Thoracic aorta (tissue), 2 donors: Measurements from ENCODE around the gene ADAMTSL2. TPM values are rescaled to one million over a fixed set of nuclear protein-coding genes. Genes with fewer than 3 reads are reported as not detected.

Source experiments
- ATAC-seq: fragments of 150-250 bp; one replicate; pipeline ENCODE4 v1.8.0; 2017; ENCODE audit warnings: low read depth; ENCODE audit not compliant: insufficient number of reproducible peaks, low FRiP score
- DNase-seq: peaks from one replicate; pipeline ENCODE4 v3.0.0-alpha.2; 2020; ENCODE audit warnings: low spot score
- H3K27ac ChIP-seq, 2 donors: fragments of 200-600 bp; sonication (generic); 1 replicate in 1 of 2; 2 replicates in 1 of 2; pipeline ENCODE4 v1.5.1; 2016; ENCODE audit warnings: mild to moderate bottlenecking in 2 of 2, moderate library complexity in 2 of 2
- H3K27me3 ChIP-seq: fragments of 200-600 bp; sonication (generic); replicated peaks from 2 replicates; pipeline ENCODE4 v1.6.0; 2016; ENCODE audit warnings: mild to moderate bottlenecking; ENCODE audit not compliant: insufficient read depth
- H3K36me3 ChIP-seq: fragments of 200-600 bp; sonication (generic); one replicate; pipeline ENCODE4 v1.5.1; 2016
- H3K4me1 ChIP-seq, 2 donors: fragments of 200-600 bp; sonication (generic); 1 replicate in 1 of 2; 2 replicates in 1 of 2; pipeline versions ENCODE4 v1.5.1 to v1.6.0; 2016; ENCODE audit warnings: low read depth in 2 of 2, mild to moderate bottlenecking in 1 of 2; ENCODE audit not compliant: control insufficient read depth in 1 of 2
- H3K4me3 ChIP-seq: fragments of 200-600 bp; sonication (generic); 2 replicates; pipeline ENCODE4 v1.5.1; 2016; ENCODE audit warnings: mild to moderate bottlenecking
- H3K9me3 ChIP-seq: fragments of 200-600 bp; sonication (generic); 2 replicates; pipeline ENCODE4 v1.5.1; 2016
- CTCF ChIP-seq: fragments of 200-600 bp; sonication (generic); IDR thresholded peaks from one replicate; pipeline ENCODE4 v1.5.1; 2019; ENCODE audit warnings: antibody characterized with exemption
- total RNA-seq, 2 donors: library from RNA; depleted of rRNA; stranded (reverse); fragments of >200 nt; gene quantifications; one replicate each; pipeline versions ENCODE4 v1.1.0 to v1.2.3, GENCODE V29; 2016

Gene ADAMTSL2
- total RNA-seq, 2 donors from 2014 or later: 2.8 to 5.5 TPM

GRCh38 chr9:133535306-133535877, 888 bp downstream of the ADAMTSL2 start:
- H3K4me3 ChIP-seq: peak overlapping the region; percentile 64
- H3K27ac ChIP-seq: no peak overlapping the region
- no peaks in the 10 kb centered on the region for H3K9me3 ChIP-seq
- H3K27me3 ChIP-seq: no peaks in the 10 kb centered on the region
- no peak for TF ChIP-seq CTCF
- no peak for ATAC-seq
- H3K4me1 ChIP-seq: peaks cover 14 to 16% of the 10 kb centered on the region in 2 donors
- no peaks in the 10 kb centered on the region for H3K36me3 ChIP-seq
- DNase-seq: no peak

- H3K4me3 ChIP-seq: no peak overlapping the region
- no peaks in the 10 kb centered on the region for H3K36me3 ChIP-seq
- H3K4me1 ChIP-seq: peaks cover 14 to 16% of the 10 kb centered on the region in 2 donors
- no peaks in the 10 kb centered on the region for H3K27me3 ChIP-seq
- DNase-seq (no peak), ATAC-seq (no peak)
- H3K9me3 ChIP-seq: no peaks in the 10 kb centered on the region
- TF ChIP-seq CTCF: no peak
- no peak overlapping the region for H3K27ac ChIP-seq
Measured at GRCh38 chr9:133536080-133536479, 1.6 kb downstream of the ADAMTSL2 start.

GRCh38 chr9:133536536-133536935, 2.0 kb downstream of the ADAMTSL2 start:
- Histone ChIP-seq H3K36me3 (no peaks in the 10 kb centered on the region), H3K4me1 (peaks cover 14 to 16% of the 10 kb centered on the region in 2 donors), H3K4me3 (no peak overlapping the region), H3K27ac (no peak overlapping the region), H3K27me3 (no peaks in the 10 kb centered on the region), H3K9me3 (no peaks in the 10 kb centered on the region)
- DNase-seq (no peak), ATAC-seq (no peak)
- TF ChIP-seq CTCF: no peak

DNA sequence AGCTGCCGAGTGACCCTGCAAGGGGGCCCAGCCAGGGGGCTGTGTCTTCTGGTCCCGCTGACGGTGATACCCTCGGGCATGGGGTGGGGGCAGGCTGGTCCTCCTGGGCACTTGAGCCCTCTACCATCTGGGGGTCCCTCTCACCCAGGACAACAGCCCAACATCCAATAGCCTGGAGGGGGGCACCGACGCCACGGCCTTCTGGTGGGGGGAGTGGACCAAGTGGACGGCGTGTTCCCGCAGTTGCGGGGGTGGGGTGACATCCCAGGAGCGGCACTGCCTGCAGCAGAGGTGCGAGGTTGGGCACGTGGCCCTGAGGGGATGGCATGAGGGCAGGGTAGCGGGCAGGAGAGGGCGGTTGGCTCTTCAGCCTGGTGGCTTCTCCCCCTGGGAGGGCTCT, 2.8 kb downstream of the ADAMTSL2 start:
- no peaks in the 10 kb centered on the region for H3K36me3 ChIP-seq
- H3K27ac ChIP-seq: no peak overlapping the region
- DNase-seq (no peak), ATAC-seq (no peak)
- H3K4me3 ChIP-seq: no peak overlapping the region
- TF ChIP-seq CTCF: no peak
- no peaks in the 10 kb centered on the region for H3K9me3 ChIP-seq
- peaks cover 14 to 16% of the 10 kb centered on the region in 2 donors for H3K4me1 ChIP-seq
- no peaks in the 10 kb centered on the region for H3K27me3 ChIP-seq

- ATAC-seq (no peak), DNase-seq (no peak)
- no peaks in the 10 kb centered on the region for H3K9me3 ChIP-seq
- no peak overlapping the region for H3K27ac ChIP-seq
- no peaks in the 10 kb centered on the region for H3K27me3 ChIP-seq
- no peak overlapping the region for H3K4me3 ChIP-seq
- peaks cover 14 to 16% of the 10 kb centered on the region in 2 donors for H3K4me1 ChIP-seq
- TF ChIP-seq CTCF: no peak
- no peaks in the 10 kb centered on the region for H3K36me3 ChIP-seq
Measured at GRCh38 chr9:133538176-133538575, 3.7 kb downstream of the ADAMTSL2 start.
